Testis (tissue), 5 donors: ENCODE measurements around the gene TNFRSF11A. TPM values are rescaled to one million over a fixed set of nuclear protein-coding genes. Genes with fewer than 3 reads are reported as not detected.
A peak's percentile ranks its signal among the peaks of the same experiment; 100 is the strongest.

Experiments
- DNase-seq: peaks from one replicate; pipeline ENCODE4 v3.0.0-alpha.2; 2019
- H3K27ac ChIP-seq, 2 donors: fragments of 200-600 bp; sonication (generic); one replicate each; pipeline ENCODE4 v1.5.1; 2019
- H3K27me3 ChIP-seq: fragments of 200-600 bp; sonication (generic); one replicate; pipeline ENCODE4 v1.5.1; 2019
- H3K36me3 ChIP-seq: fragments of 200-600 bp; sonication (generic); one replicate; pipeline ENCODE4 v1.5.1; 2017; ENCODE audit warnings: low read depth; ENCODE audit errors: missing control alignments
- H3K4me1 ChIP-seq: fragments of 200-600 bp; sonication (generic); one replicate; pipeline ENCODE4 v1.5.1; 2019
- H3K4me3 ChIP-seq, 2 donors: fragments of 200-600 bp; sonication (generic); one replicate each; pipeline ENCODE4 v1.5.1; 2017 to 2019
- H3K9me3 ChIP-seq: fragments of 200-600 bp; sonication (generic); one replicate; pipeline ENCODE4 v1.5.1; 2017
- POLR2A ChIP-seq: fragments of 450-650 bp; IDR thresholded peaks from one replicate; pipeline ENCODE4 v1.6.1; 2017; ENCODE audit warnings: antibody characterized with exemption, mild to moderate bottlenecking, moderate library complexity
- WGBS, 2 donors: methylation state at CpG; one replicate each; pipeline ENCODE4 v1.1.5; 2018; 5-methylcytosine and 5-hydroxymethylcytosine counted together
- intact Hi-C: fragments of 100-400 bp; cut with DNase I; formaldehyde crosslinking; loops from one replicate; pipeline ENCODE4 v1.15.1; 2023; ENCODE audit warnings: low total_unique reads
- long read RNA-seq, 2 donors: transcript quantifications; one replicate each; lab custom pipeline, GENCODE V29; 2026
- polyA plus RNA-seq: library from polyadenylated mRNA; stranded (reverse); fragments of 350-450 nt; fragmentation: Illumina TruSeq; extraction: RNeasy Lipid Tissue Mini Kit (QIAGEN cat#74804); gene quantifications from one replicate; pipeline ENCODE4 v1.2.3, GENCODE V29; 2014; ENCODE audit warnings: low read depth, low replicate concordance; ENCODE audit not compliant: insufficient read depth
- total RNA-seq, 2 donors: library from RNA; depleted of rRNA; stranded (reverse); fragments of >200 nt; gene quantifications; one replicate each; pipeline ENCODE4 v1.2.3, GENCODE V29; 2016
- TF ChIP-seq, protein P1 (sequence below), 3 experiments: fragments of 450-650 bp in 2 of 3; fragments of 200-600 bp in 1 of 3; sonication (generic) in 1 of 3; IDR thresholded peaks; one replicate each; pipeline ENCODE4 v1.5.1; 2016 to 2019; ENCODE audit warnings: antibody characterized with exemption in 3 of 3, mild to moderate bottlenecking in 2 of 3, moderate library complexity in 1 of 3

TNFRSF11A gene
- total RNA-seq (1 to 10 TPM; 2.4 to 3.0 TPM), polyA plus RNA-seq (3.3 TPM)
- long read RNA-seq, donor 1 = 0 reads
- long read RNA-seq, donor 2 = 0 reads

- H3K27me3 ChIP-seq = no peaks in the 10 kb centered on the region
- H3K4me3 ChIP-seq = peak within 1 kb of the TSS; percentile 51 to 60
- WGBS, 2 donors = 3 to 5% methylated on average over 15 to 86 of the region's 99 CpGs
- H3K36me3 ChIP-seq = no peaks in the 10 kb centered on the region
- H3K4me1 ChIP-seq = no peaks in the 10 kb centered on the region
- H3K9me3 ChIP-seq = no peaks in the 10 kb centered on the region
- TF ChIP-seq POLR2A = no peak
- TF ChIP-seq, protein P1, sequence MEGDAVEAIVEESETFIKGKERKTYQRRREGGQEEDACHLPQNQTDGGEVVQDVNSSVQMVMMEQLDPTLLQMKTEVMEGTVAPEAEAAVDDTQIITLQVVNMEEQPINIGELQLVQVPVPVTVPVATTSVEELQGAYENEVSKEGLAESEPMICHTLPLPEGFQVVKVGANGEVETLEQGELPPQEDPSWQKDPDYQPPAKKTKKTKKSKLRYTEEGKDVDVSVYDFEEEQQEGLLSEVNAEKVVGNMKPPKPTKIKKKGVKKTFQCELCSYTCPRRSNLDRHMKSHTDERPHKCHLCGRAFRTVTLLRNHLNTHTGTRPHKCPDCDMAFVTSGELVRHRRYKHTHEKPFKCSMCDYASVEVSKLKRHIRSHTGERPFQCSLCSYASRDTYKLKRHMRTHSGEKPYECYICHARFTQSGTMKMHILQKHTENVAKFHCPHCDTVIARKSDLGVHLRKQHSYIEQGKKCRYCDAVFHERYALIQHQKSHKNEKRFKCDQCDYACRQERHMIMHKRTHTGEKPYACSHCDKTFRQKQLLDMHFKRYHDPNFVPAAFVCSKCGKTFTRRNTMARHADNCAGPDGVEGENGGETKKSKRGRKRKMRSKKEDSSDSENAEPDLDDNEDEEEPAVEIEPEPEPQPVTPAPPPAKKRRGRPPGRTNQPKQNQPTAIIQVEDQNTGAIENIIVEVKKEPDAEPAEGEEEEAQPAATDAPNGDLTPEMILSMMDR (IDR thresholded peaks at IDR 0.05) = peak in 1 of 3 experiments; percentile 23
- DNase-seq = peak; percentile 51
- intact Hi-C loops = no loop called here
- H3K27ac ChIP-seq = no peak within 1 kb of the TSS
Observed at GRCh38 chr18:62324917-62325805, at the start of gene TNFRSF11A. Gene TNFRSF11A (plus strand): TSS chr18:62325310. CDS start chr18:62325353, 43 bp downstream.

DNA sequence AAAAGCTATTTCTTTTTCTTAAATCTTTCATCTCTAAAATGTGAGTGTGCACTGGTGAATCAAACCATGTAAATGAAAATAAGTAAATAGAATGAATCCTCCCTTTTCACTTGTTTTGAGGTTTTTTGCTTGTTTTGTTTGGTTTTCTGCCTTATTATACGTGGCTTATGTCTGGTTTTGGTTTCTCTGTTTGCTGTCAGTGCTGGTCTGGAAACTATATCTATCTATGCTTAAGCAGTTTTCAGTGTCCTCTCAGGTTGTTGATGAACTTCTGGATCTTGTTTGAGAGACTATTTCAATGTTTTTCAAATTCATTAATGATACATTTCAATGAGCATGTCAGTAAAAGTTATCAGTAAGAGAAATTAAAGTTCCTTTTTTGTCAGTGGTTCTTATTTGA, 48.1 kb upstream of the TNFRSF11A start:
- H3K36me3 ChIP-seq = no peaks in the 10 kb centered on the region
- intact Hi-C loops = no loop called here
- H3K9me3 ChIP-seq = no peaks in the 10 kb centered on the region
- no peak overlapping the region for H3K27ac ChIP-seq
- no peak for DNase-seq
- 80 to 90% methylated on average over 1 of the region's 1 CpG for WGBS, 2 donors
- H3K27me3 ChIP-seq = no peaks in the 10 kb centered on the region
- no peaks in the 10 kb centered on the region for H3K4me1 ChIP-seq
- no peak overlapping the region for H3K4me3 ChIP-seq
- TF ChIP-seq, protein P1 (IDR thresholded peaks at IDR 0.05) = no peak
- no peak for TF ChIP-seq POLR2A

- peaks cover 4% of the 10 kb centered on the region for H3K4me1 ChIP-seq
- intact Hi-C loops = no loop called here
- no peaks in the 10 kb centered on the region for H3K36me3 ChIP-seq
- 70 to 81% methylated on average over 5 of the region's 5 CpGs for WGBS, 2 donors
- no peak overlapping the region for H3K4me3 ChIP-seq
- no peak for DNase-seq
- no peaks in the 10 kb centered on the region for H3K9me3 ChIP-seq
- H3K27ac ChIP-seq = no peak overlapping the region
- TF ChIP-seq POLR2A = no peak
- TF ChIP-seq, protein P1 (IDR thresholded peaks at IDR 0.05) = no peak
- no peaks in the 10 kb centered on the region for H3K27me3 ChIP-seq
Observed at GRCh38 chr18:62279561-62279960, 45.5 kb upstream of the TNFRSF11A start.

DNA sequence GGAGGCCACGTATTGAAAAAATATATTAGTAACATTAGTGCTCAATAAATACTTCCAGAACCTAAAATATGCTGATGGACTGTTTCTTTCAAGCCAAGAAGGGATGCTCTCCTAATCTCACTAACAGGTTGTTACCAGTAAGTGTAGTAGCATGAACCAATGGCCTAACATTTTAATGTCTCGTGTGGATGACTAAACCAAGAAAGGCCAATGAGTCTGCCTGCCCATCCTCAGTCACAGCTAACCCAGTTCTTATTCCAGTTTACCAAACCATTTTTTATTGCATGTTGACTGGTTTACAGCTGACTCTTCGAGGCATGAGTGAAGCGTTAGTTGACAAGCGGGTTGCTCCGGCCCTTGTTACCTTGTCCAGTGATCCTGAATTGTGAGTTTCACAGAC, 45.1 kb upstream of the TNFRSF11A start:
- H3K36me3 ChIP-seq = no peaks in the 10 kb centered on the region
- no peaks in the 10 kb centered on the region for H3K27me3 ChIP-seq
- intact Hi-C loops = no loop called here
- no peak overlapping the region for H3K4me3 ChIP-seq
- peaks cover 5% of the 10 kb centered on the region for H3K4me1 ChIP-seq
- WGBS, 2 donors = 85 to 88% methylated on average over 6 of the region's 6 CpGs
- TF ChIP-seq, protein P1 (IDR thresholded peaks at IDR 0.05) = no peak
- no peak for TF ChIP-seq POLR2A
- DNase-seq = no peak
- H3K9me3 ChIP-seq = no peaks in the 10 kb centered on the region
- no peak overlapping the region for H3K27ac ChIP-seq
